Dermis blood vessel endothelial cell (primary cell): ENCODE results near the gene SNAP47. TPM values are rescaled to one million over a fixed set of nuclear protein-coding genes. Genes with fewer than 3 reads are reported as not detected.

Experiments
- DNase-seq: peaks from one replicate; pipeline ENCODE4 v3.0.0; 2010
- total RNA-seq: library from RNA; depleted of rRNA; stranded (reverse); fragments of >200 nt; gene quantifications from 2 replicates; pipeline ENCODE4 v1.2.3, GENCODE V29; 2014

Gene SNAP47
- total RNA-seq, 1 donor from 2014 or later: 44.9 TPM

DNA sequence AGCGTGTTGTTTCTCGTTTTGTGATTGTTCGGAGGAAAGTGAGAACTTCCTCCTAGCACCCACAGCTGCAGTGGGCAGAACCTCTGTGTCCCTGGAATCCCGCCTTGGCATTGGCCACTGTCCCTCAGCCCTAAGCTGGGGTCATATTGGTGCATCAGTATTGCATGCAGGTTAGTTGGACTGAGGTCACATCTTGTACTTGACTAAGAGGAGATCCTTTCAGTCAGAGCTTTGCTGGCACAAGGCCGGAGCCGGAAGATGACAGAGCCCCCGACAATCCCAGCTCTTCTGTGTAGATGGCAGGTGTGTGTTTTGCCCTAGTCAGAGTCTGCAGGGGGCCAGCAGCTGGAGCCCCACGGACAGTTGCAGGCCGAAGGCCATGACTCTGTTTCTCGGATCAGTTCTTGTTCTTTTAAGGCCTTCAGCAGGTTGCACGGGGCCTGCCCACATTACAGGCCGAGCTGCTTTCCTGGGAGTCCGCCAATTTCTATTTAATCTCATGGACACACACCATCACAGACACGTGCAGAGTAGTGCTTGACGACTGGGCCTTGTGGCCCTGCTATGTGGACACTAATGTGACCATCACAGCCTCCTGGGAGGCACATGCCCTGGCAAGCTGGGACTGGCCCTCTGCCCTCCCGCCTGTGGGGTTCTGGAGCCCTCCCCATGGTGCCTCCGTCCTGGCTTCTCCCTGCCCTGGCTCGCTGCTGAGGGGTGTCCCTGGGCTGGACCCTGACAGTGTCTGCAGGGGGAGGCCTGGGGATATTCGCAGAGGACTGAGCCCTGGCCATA, 14.9 kb downstream of the SNAP47 start:
- no peak for DNase-seq

DNA sequence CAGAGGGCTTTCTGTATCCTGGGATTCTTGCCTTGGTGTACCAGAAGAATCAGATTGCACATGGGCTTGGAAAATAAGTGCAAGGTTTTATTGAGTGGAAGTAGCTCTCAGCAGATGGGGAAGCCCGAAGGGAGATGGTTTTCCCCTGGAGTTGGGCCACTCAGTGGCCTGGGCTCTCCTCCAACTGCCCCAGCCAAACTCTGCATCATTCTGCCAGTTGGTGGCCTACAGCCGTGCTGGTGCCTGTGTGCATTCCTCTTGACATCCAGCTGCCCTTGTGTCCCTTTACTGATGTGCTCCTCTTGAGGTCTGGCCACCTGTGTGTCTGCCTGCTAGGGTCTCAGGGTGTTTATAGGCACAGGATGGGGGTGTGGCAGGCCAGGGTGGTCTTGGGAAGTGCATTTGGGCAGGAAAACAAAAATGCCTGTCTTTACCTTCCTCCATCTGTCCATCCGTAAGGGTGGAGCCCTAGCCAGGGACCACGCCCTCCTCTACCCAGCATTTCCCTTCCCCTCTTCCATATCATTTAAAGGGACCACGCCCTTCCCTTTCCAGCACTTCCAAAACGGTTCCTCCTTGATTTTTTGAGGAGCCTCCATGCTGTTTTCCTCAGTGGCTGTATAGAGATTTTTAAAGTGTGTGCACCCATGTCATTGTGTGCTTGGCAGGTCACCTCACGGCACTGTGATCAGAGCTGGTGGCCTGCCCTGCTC, 18.9 kb downstream of the SNAP47 start:
- no peak for DNase-seq

- no peak for DNase-seq
Measured at GRCh38 chr1:227754958-227755357, 19.7 kb downstream of the SNAP47 start.

DNA sequence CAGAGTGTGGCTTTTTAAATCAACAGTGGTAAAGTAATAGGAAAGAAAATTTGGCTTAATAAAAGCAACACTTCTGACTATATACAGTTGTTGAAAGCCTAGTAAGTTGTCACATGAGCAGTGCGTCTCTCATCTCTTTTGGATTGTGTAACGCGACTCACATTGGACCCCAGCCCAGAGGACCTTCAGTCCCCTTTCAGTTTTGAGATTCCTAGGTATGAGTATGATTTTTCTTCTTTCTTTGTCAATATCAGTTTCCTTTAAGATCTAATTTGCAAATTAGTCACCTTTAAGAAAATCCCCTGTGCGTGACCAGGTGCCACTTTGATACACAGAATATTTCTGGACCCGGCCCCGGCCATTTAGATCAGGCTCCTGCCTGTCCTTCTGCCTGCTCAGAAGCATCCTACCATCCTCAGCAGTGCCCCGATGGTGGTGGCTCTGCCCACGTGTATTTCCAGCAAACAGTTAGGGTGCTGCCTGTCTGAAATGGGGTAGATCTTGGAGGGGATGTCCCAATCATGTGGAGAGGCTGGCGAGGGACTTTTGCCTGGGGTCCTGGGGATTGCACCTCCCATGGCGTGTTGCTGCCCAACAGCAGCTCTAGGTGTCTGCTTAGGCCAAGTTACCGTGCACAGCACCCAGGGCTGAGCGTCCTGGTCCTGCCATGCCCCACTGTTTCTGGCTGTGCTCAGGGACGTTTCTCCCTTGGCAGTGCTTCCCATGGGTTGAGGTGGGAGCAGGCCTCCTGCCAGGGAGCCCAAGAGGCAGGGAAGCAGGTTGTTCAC, 21.1 kb downstream of the SNAP47 start:
- DNase-seq: no peak

GRCh38 chr1:227757781-227758180, 22.5 kb downstream of the SNAP47 start:
- no peak for DNase-seq

GRCh38 chr1:227758366-227758765, 23.1 kb downstream of the SNAP47 start:
- no peak for DNase-seq

- DNase-seq: peak; percentile 73
Measured at GRCh38 chr1:227759341-227760300, 24.4 kb downstream of the SNAP47 start.

DNA sequence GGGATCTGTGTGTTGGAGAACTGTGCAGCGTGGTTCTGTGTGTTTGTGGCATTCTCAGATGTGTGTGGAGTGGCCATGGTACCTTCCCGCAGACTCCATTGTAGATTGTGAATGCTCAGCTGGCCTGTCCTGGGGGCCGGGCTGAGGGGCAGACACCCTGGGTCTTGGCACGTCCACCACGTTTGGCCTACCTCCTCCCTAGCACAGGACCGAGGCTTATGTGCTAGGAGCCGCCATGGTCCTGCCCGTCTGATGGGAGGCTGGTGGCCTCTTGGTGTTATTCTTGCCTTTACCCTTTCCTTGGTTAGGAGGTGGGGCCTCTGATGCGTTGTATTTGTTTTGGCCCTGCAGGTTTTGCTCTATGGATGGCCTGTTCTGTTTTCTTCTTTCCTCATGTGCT, 25.1 kb downstream of the SNAP47 start:
- no peak for DNase-seq

GRCh38 chr1:227761621-227762230, 26.5 kb downstream of the SNAP47 start:
- DNase-seq: no peak

GRCh38 chr1:227762231-227762911, 27.1 kb downstream of the SNAP47 start:
- peak; percentile 85 for DNase-seq

- no peak for DNase-seq
Measured at GRCh38 chr1:227763246-227764018, 28.2 kb downstream of the SNAP47 start.

DNA sequence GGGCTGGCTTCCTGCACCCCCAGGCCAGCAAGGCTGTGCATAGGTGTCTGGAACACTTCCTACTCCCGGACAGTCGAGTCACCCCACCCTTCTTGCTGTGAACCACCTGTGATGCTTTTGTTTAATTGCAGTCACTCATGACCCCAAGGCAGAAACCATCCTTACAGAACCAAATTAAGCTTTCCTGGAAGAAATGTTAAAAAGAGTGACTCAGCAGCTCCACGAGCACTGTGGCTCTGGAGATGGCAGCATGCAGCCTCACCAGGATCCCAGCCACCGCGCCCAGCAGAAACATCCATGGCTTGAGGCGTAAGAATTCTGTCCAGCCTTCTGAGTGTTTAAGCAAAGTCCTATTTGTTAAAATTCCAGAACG, 28.8 kb downstream of the SNAP47 start:
- DNase-seq: no peak

- DNase-seq: no peak
Measured at GRCh38 chr1:227765261-227766014, 30.2 kb downstream of the SNAP47 start.

DNA sequence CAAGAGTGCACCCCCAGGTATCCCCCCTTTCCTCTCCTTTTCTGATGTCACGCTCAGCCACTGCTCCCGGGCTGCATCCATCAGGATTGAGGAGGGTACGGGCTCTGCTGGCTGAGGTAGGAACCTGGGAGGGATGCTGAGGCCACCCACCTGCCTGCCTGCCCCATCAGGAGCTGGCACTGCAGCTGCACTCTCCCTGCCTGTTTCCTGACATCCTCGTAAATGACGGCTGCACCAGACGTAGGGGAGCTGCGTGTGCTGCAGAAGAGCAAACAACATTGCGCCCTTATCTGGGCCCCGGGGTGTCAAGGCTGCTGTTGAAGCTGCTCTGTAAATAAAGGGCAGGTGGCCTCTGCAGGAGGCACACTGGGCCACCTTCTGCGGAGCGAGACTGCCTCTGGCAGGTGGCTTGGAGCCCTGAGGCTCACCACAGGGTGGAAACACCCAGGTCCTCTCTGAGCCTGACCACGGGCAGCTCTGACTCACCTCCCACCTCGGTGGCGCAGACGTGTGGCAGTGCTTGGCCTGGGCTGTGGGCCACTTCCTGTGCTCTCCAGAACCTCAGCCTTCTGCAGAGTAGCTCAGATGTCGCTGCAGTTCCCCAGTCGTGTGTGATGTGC, 30.9 kb downstream of the SNAP47 start:
- DNase-seq: no peak

DNA sequence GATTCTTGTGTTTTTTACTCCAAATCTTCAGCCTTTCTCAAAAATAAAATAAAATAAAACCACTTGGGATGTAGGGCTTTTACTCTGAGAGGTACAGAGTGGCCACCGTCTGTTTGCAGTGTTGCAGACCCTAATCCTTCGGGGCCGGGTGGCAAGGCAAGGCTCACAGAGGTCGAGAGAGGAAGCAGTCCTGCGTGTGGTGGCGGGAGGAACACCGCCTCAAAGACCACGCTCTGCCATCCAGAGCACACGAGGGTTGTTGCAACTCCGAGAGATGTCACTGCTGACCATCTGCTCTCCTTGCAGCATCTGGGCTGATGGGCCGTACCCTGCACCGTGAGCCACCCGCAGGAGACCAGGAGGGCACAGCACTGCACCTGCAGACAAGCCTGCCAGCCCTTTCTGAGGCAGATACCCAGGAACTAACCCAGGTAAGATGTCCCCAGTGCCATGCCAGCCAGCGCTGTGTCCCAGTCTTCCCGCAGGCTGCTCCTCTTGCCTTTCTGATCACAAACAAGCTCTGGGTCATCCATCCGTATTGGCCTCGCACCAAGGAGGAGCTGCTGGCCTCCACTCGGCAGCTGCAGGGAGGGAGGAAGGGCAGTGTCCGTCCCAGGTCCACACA, 31.5 kb downstream of the SNAP47 start:
- DNase-seq: no peak

- no peak for DNase-seq
Measured at GRCh38 chr1:227767401-227768124, 32.3 kb downstream of the SNAP47 start.

DNA sequence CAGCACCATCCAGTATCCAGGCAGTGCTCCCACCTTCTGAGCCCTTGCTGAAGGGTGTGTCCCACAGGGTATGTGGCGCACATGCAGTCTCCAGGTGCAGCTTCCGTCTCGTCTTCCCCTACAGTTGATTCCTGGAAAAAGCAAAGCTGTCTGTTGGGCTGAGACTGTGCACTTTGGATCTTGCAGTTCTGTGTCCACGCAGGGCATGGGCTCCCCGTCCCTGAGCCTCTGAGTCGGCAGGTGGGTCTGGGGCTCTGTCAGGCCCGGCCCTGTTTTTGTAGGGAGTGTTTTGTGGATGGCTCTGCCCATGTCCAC, 32.8 kb downstream of the SNAP47 start:
- no peak for DNase-seq

- DNase-seq: no peak
Measured at GRCh38 chr1:227768640-227769039, 33.4 kb downstream of the SNAP47 start.
